ENCODE data around the gene FXYD5. TPM values are rescaled to one million over a fixed set of nuclear protein-coding genes. Genes with fewer than 3 reads are reported as not detected.
A peak's percentile ranks its signal among the peaks of the same experiment; 100 is the strongest.

The FXYD5 gene
- total RNA-seq, 1 donor from 2014 or later = 144 TPM

GRCh38 chr19:35167251-35168119 is 12.9 kb downstream of the FXYD5 start:
- intact Hi-C loops (cut with DNase I) = no loop called here
- Histone ChIP-seq H3K27me3 (no peaks in the 10 kb centered on the region), H3K4me1 (peaks cover 4% of the 10 kb centered on the region), H3K36me3 (peaks cover 0 to 48% of the 10 kb centered on the region in 2 donors), H3K4me3 (no peak overlapping the region), H3K27ac (peak overlapping the region; percentile 39), H3K9me3 (peaks cover 11% of the 10 kb centered on the region)
- TF ChIP-seq CTCF (IDR thresholded peaks at IDR 0.05) (no peak), POLR2A (IDR thresholded peaks at IDR 0.05) (no peak), POLR2AphosphoS5 (IDR thresholded peaks at IDR 0.05; ENCODE audit: insufficient read depth in 1 of 2, low read depth in 1 of 2) (no peak)
- DNase-seq (ENCODE audit: extremely low spot score in 2 of 2) = peak in 1 of 2 donors; percentile 85

GRCh38 chr19:35168196-35168595 is 13.7 kb downstream of the FXYD5 start:
- intact Hi-C loops (cut with DNase I) = no loop called here
- Histone ChIP-seq H3K27ac (no peak overlapping the region), H3K36me3 (peaks cover 0 to 41% of the 10 kb centered on the region in 2 donors), H3K4me3 (no peak overlapping the region), H3K27me3 (no peaks in the 10 kb centered on the region), H3K9me3 (peaks cover 11% of the 10 kb centered on the region), H3K4me1 (peaks cover 4% of the 10 kb centered on the region)
- peak in 1 of 2 donors; percentile 84 for DNase-seq (ENCODE audit: extremely low spot score in 2 of 2)
- TF ChIP-seq POLR2A (IDR thresholded peaks at IDR 0.05) (no peak), POLR2AphosphoS5 (IDR thresholded peaks at IDR 0.05; ENCODE audit: insufficient read depth in 1 of 2, low read depth in 1 of 2) (no peak), CTCF (IDR thresholded peaks at IDR 0.05) (no peak)

GRCh38 chr19:35169221-35169995 is 14.9 kb downstream of the FXYD5 start:
- H3K27ac ChIP-seq = no peak overlapping the region

GRCh38 chr19:35170359-35171061 is 16.0 kb downstream of the FXYD5 start:
- Histone ChIP-seq H3K4me1 (peaks cover 9% of the 10 kb centered on the region), H3K27me3 (no peaks in the 10 kb centered on the region), H3K4me3 (no peak overlapping the region), H3K9me3 (peaks cover 11% of the 10 kb centered on the region), H3K27ac (no peak overlapping the region), H3K36me3 (peaks cover 0 to 18% of the 10 kb centered on the region in 2 donors)
- peak in 1 of 2 donors; percentile 89 for DNase-seq (ENCODE audit: extremely low spot score in 2 of 2)
- no peak for TF ChIP-seq POLR2A (IDR thresholded peaks at IDR 0.05)
- peak in 1 of 2 donors; percentile 44 for TF ChIP-seq POLR2AphosphoS5 (IDR thresholded peaks at IDR 0.05; ENCODE audit: insufficient read depth in 1 of 2, low read depth in 1 of 2)
- intact Hi-C loops (cut with DNase I) = no loop called here

More at GRCh38 chr19:35169221-35169995, 14.9 kb downstream of the FXYD5 start:
- intact Hi-C loops (cut with DNase I) = no loop called here
- no peak for TF ChIP-seq CTCF (IDR thresholded peaks at IDR 0.05)
- no peak for TF ChIP-seq POLR2AphosphoS5 (IDR thresholded peaks at IDR 0.05; ENCODE audit: insufficient read depth in 1 of 2, low read depth in 1 of 2)
- TF ChIP-seq POLR2A (IDR thresholded peaks at IDR 0.05) = no peak
- peaks cover 11% of the 10 kb centered on the region for H3K9me3 ChIP-seq
- DNase-seq (ENCODE audit: extremely low spot score in 2 of 2) = peak in 1 of 2 donors; percentile 89
- H3K27me3 ChIP-seq = no peaks in the 10 kb centered on the region
- no peak overlapping the region for H3K4me3 ChIP-seq
- H3K36me3 ChIP-seq = peaks cover 0 to 29% of the 10 kb centered on the region in 2 donors
- peaks cover 4% of the 10 kb centered on the region for H3K4me1 ChIP-seq

- Histone ChIP-seq H3K27ac (no peak overlapping the region), H3K4me1 (peaks cover 19% of the 10 kb centered on the region)
- DNase-seq (ENCODE audit: extremely low spot score in 2 of 2) = no peak
Observed at GRCh38 chr19:35171730-35172129, 17.2 kb downstream of the FXYD5 start.

More at GRCh38 chr19:35171730-35172129, 17.2 kb downstream of the FXYD5 start:
- Histone ChIP-seq H3K27me3 (no peaks in the 10 kb centered on the region), H3K9me3 (peaks cover under 1% of the 10 kb centered on the region), H3K36me3 (peaks cover 0 to 6% of the 10 kb centered on the region in 2 donors), H3K4me3 (no peak overlapping the region)
- intact Hi-C loops (cut with DNase I) = no loop called here
- TF ChIP-seq CTCF (IDR thresholded peaks at IDR 0.05) (no peak), POLR2AphosphoS5 (IDR thresholded peaks at IDR 0.05; ENCODE audit: insufficient read depth in 1 of 2, low read depth in 1 of 2) (no peak)
